Keratinocyte (primary cell): ENCODE measurements around the gene TMEM201.

Source experiments
- EZH2 ChIP-seq: IDR thresholded peaks from one replicate; pipeline ENCODE4 v1.6.1; 2012; ENCODE audit warnings: inconsistent platforms, mild to moderate bottlenecking, low read length, moderate library complexity
- TF ChIP-seq, protein P1 (sequence below), 3 experiments: IDR thresholded peaks in 1 of 3; conservative IDR thresholded peaks in 1 of 3; optimal IDR thresholded peaks in 1 of 3; 2 replicates in 2 of 3; 3 replicates in 1 of 3; pipeline versions ENCODE3 to v1.5.1; 2011; ENCODE audit warnings: low read length in 3 of 3, mild to moderate bottlenecking in 3 of 3, moderate library complexity in 2 of 3, control low read depth in 1 of 3, inconsistent platforms in 1 of 3; ENCODE audit not compliant: insufficient read depth in 2 of 3; ENCODE audit errors: extremely low read depth in 1 of 3

- TF ChIP-seq EZH2 = no peak
- TF ChIP-seq, protein P1, sequence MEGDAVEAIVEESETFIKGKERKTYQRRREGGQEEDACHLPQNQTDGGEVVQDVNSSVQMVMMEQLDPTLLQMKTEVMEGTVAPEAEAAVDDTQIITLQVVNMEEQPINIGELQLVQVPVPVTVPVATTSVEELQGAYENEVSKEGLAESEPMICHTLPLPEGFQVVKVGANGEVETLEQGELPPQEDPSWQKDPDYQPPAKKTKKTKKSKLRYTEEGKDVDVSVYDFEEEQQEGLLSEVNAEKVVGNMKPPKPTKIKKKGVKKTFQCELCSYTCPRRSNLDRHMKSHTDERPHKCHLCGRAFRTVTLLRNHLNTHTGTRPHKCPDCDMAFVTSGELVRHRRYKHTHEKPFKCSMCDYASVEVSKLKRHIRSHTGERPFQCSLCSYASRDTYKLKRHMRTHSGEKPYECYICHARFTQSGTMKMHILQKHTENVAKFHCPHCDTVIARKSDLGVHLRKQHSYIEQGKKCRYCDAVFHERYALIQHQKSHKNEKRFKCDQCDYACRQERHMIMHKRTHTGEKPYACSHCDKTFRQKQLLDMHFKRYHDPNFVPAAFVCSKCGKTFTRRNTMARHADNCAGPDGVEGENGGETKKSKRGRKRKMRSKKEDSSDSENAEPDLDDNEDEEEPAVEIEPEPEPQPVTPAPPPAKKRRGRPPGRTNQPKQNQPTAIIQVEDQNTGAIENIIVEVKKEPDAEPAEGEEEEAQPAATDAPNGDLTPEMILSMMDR (optimal IDR thresholded peaks at IDR 0.05 in 1 of 3, IDR thresholded peaks at IDR 0.05 in 1 of 3, conservative IDR thresholded peaks at IDR 0.05 in 1 of 3; ENCODE audit: extremely low read depth in 1 of 3, insufficient read depth in 2 of 3, low read length in 3 of 3) = no peak
These were observed 30.4 kb downstream of the TMEM201 start for GRCh38 chr1:9618909-9619679.
